Measurements from ENCODE around the gene SLC25A13. TPM values are rescaled to one million over a fixed set of nuclear protein-coding genes. Genes with fewer than 3 reads are reported as not detected.

SLC25A13 gene
- total and polyA plus RNA-seq, 2 of the 8 experiments (the other 6 are each of a cell fraction or from before 2014, with no cell fraction given), result 30.8 to 85.4 TPM

DNA sequence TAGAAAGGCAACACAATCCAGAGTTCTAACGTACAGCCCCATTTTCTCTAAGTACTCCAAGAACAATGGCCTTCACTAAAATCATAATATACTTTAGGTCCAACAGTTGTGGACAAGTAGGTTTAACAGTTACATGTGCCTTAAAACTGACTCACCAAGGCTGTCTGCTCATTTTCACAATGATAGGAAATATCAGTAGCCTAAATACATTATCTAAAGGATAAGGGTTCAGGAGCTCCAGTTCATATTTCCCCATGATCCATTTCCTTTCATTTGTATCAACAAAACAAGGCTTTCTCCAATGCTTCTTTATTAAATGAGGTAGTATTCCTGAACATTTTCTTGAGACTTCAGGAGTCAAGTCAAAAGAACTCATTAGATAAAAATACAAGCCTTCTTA, 164.0 kb downstream of the SLC25A13 start:
- POLR2A ChIA-PET (ENCODE audit: partially characterized antibody), result no interaction called here
- Histone ChIP-seq H2BK12ac (ENCODE audit: low read depth, low read length) (no peak overlapping the region), H3K4me3 (ENCODE audit: extremely low read depth in 1 of 4, insufficient read depth in 2 of 4, low read depth in 3 of 4, low read length in 4 of 4) (no peak overlapping the region), H3K79me2 (ENCODE audit: control insufficient read depth in 1 of 2, insufficient read depth in 2 of 2, low read length in 2 of 2) (no peaks in the 10 kb centered on the region), H2BK5ac (ENCODE audit: low read depth, low read length) (no peak overlapping the region), H3K9me3 (ENCODE audit: insufficient read depth in 2 of 2, low read depth in 1 of 2, low read length in 1 of 2) (no peaks in the 10 kb centered on the region), H3K27me3 (replicated peaks in 1 of 4; ENCODE audit: control insufficient read depth in 3 of 4, extremely low read depth in 1 of 4, insufficient read depth in 3 of 4, low read length in 3 of 4) (no peaks in the 10 kb centered on the region), H2BK120ac (replicated peaks; ENCODE audit: low read depth, low read length) (no peak overlapping the region), H3K4me1 (replicated peaks in 1 of 4; ENCODE audit: control insufficient read depth in 3 of 4, insufficient read depth in 4 of 4, low read length in 3 of 4) (no peaks in the 10 kb centered on the region), H2AFZ (ENCODE audit: low read length) (no peak overlapping the region), H3K23ac (ENCODE audit: insufficient read length) (no peak overlapping the region), H3K36me3 (ENCODE audit: control insufficient read depth in 2 of 4, insufficient read depth in 4 of 4, low read length in 3 of 4) (no peaks in the 10 kb centered on the region; a peak in 1 of 8 replicates), H3K4ac (replicated peaks; ENCODE audit: insufficient read length, low read depth, low read length) (no peak overlapping the region), H3K4me2 (ENCODE audit: insufficient read depth in 1 of 2, low read depth in 2 of 2, low read length in 2 of 2) (no peak overlapping the region), H4K20me1 (replicated peaks in 1 of 2; ENCODE audit: control insufficient read depth in 1 of 2, insufficient read depth in 2 of 2, low read length in 2 of 2) (peaks cover 0 to 3% of the 10 kb centered on the region in 2 experiments), H4K91ac (replicated peaks; ENCODE audit: insufficient read length, low read length) (no peak overlapping the region), H3K79me1 (ENCODE audit: low read depth, low read length) (no peaks in the 10 kb centered on the region), H4K5ac (ENCODE audit: insufficient read length, low read depth, low read length) (no peak overlapping the region), H3K56ac (replicated peaks; ENCODE audit: insufficient read length, low read depth, low read length) (no peak overlapping the region), H2BK15ac (ENCODE audit: low read length) (no peak overlapping the region), H3K18ac (ENCODE audit: extremely low read depth, low read length) (no peak overlapping the region), H3K14ac (ENCODE audit: insufficient read length) (no peak overlapping the region), H2AK5ac (ENCODE audit: low read depth, low read length) (no peak overlapping the region), H2BK20ac (ENCODE audit: low read length) (no peak overlapping the region), H3K27ac (ENCODE audit: low read depth, low read length) (no peak overlapping the region), H3K23me2 (ENCODE audit: low read depth, low read length) (no peaks in the 10 kb centered on the region), H4K8ac (ENCODE audit: extremely low read depth, insufficient read depth, low read length) (no peak overlapping the region), H3K9ac (replicated peaks in 1 of 4; ENCODE audit: extremely low read depth in 1 of 4, low read depth in 3 of 4, low read length in 3 of 4) (no peak overlapping the region)
- no peak for DNase-seq (ENCODE audit: low read depth in 1 of 2, low spot score in 2 of 2)
- 96% methylated on average over 1 of the region's 1 CpG; no CpG with 5 or more reads in 1 of the 2 experiments for WGBS, 2 experiments (ENCODE audit: extremely low coverage in 1 of 2, insufficient coverage in 1 of 2, insufficient read length in 1 of 2, insufficient replicate concordance in 2 of 2, low coverage in 1 of 2, low lambda C conversion rate in 2 of 2, missing lambda C conversion rate in 1 of 2)
- TF ChIP-seq SP4 (IDR thresholded peaks at IDR 0.05; ENCODE audit: low read length) (no peak), CTBP2 (IDR thresholded peaks at IDR 0.05; ENCODE audit: borderline replicate concordance, insufficient read depth, insufficient read length, low read length) (no peak), KDM5A (IDR thresholded peaks at IDR 0.05; ENCODE audit: low read length) (no peak), CHD2 (IDR thresholded peaks at IDR 0.05; ENCODE audit: low read length) (no peak), CHD1 (IDR thresholded peaks at IDR 0.05; ENCODE audit: low read depth, low read length) (no peak), NANOG (IDR thresholded peaks at IDR 0.05; ENCODE audit: insufficient read depth, low read depth, low read length, poor library complexity, severe bottlenecking) (no peak), SIRT6 (IDR thresholded peaks at IDR 0.05; ENCODE audit: low read length) (no peak)
- TF ChIP-seq, protein P1, sequence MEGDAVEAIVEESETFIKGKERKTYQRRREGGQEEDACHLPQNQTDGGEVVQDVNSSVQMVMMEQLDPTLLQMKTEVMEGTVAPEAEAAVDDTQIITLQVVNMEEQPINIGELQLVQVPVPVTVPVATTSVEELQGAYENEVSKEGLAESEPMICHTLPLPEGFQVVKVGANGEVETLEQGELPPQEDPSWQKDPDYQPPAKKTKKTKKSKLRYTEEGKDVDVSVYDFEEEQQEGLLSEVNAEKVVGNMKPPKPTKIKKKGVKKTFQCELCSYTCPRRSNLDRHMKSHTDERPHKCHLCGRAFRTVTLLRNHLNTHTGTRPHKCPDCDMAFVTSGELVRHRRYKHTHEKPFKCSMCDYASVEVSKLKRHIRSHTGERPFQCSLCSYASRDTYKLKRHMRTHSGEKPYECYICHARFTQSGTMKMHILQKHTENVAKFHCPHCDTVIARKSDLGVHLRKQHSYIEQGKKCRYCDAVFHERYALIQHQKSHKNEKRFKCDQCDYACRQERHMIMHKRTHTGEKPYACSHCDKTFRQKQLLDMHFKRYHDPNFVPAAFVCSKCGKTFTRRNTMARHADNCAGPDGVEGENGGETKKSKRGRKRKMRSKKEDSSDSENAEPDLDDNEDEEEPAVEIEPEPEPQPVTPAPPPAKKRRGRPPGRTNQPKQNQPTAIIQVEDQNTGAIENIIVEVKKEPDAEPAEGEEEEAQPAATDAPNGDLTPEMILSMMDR (IDR thresholded peaks at IDR 0.05; ENCODE audit: control extremely low read depth in 1 of 3, insufficient read depth in 1 of 3, low read depth in 1 of 3, low read length in 3 of 3), result no peak
- CTCF ChIA-PET (ENCODE audit: partially characterized antibody), result interaction anchor here (1.1 kb wide), 1 partner anchor 31 kb away, joined by 3 read pairs; no protein-coding TSS in a partner anchor
- no peak for FAIRE-seq

All from H1 (cell line).